Limb (tissue), 2 donors: ENCODE results near the gene RALGDS.
"Not testable (repeated sequence)": the region's sequence is repeated elsewhere in the genome, so short reads cannot be mapped to it uniquely, and the experiment has no call there.

Source experiments
- DNase-seq, 2 donors: peaks; one replicate each; pipeline ENCODE4 v3.0.0-alpha.2; 2016; ENCODE audit errors: extremely low spot score in 2 of 2

RALGDS gene

DNA sequence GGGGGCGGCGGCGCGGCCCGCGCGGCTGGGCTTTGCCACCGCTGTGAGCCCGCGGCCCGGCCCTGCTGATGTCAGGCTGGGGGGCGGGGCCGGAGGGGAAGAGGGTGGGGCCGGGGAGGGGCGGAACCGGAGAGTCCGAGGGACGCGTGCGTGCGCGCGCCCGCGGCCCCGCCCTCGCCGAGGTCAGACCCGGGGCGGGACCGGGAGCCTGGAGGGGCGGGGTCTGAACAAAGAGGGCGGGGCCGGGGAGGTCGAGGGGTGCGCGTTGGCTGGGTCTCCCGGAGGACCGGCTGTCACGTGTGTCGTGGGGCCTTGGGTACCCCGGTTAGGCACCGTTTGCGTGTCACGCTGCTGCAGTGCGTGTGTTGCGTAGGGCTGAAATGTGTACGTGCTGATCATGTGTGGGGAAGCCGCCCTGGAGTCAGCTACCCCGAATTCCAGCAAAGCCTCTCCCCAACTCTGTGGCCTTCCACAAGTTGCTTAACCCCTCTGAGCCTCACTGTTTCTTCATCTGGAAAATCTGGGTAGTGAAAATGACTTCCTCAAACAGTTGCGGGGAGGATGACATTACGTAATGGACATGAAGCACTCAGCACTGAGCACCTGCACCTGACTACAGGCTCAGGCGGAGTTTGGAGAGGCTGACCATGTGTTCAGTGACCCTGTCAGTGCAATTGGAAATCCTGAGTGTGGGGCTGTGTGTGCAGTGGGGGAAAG, at the start of gene RALGDS:
TSS of gene RALGDS (minus strand) at position 43 of the 717 bp plus-strand sequence. CDS start 86 bp downstream, outside the sequence.
- DNase-seq, result peak; percentile 87 to 94

GRCh38 chr9:133170716-133171115, 49.7 kb upstream of the RALGDS start:
- no peak for DNase-seq

- DNase-seq, result not testable (repeated sequence)
Observed at GRCh38 chr9:133169687-133170086, 48.6 kb upstream of the RALGDS start.

DNA sequence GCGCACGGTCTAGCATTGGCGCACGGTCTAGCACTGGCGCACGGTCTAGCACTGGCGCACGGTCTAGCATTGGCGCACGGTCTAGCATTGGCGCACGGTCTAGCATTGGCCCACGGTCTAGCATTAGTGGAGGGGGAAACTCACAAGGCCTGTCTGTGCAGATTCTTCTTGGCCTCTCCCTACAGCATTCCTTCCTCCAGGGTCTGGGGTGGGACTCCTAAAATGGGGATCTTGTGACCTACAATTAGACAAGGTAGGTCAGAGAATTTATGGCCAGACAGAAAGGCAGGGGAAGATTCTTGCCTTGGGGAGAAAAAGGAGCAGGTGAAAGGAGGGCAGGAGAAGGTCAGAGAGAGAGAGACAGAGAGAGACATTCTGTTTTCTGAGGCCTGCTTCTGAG, 48.1 kb upstream of the RALGDS start:
- no peak for DNase-seq

- DNase-seq, result no peak
Observed at GRCh38 chr9:133168432-133168831, 47.4 kb upstream of the RALGDS start.

DNA sequence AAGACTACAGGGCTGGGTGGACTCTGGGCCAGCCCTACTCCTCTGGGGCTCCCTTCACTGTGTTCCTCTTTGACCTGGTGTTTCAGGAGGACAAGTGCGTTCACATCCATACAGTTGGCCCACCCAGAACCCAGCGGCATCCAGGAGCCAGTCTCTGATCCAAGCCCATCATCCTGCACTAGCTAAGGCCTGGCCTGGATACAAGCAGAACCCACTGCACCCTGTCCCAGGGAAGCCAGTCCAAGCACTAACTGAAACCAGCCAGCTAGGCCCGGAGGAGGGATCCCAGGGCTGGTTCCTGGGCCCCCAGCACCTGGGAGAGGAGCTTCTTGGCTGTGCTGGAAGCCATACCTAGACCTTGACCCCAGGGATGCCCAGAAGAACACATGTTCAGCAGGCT, 46.7 kb upstream of the RALGDS start:
- no peak for DNase-seq

GRCh38 chr9:133167096-133167730, 46.2 kb upstream of the RALGDS start:
- DNase-seq, result no peak

DNA sequence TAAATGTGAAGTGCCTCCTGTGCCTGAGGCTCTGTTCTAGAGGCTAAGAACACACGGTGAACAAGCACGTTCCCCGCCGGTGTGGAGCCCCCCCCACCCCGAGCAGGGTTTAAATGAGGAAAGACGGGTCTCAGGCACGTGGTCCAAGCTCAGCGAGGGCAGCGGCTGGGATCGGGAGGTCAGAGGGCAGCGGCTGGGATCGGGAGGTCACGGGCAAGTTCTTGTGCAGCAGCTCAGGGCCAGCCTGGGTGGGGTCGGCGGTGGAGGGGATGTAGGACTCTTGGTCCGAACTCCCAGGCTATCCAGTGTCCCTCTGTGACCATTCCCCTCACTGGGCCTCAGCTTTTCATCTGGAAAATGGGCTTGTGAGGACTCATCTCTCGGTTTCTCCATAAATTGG, 45.4 kb upstream of the RALGDS start:
- no peak for DNase-seq

- no peak for DNase-seq
Observed at GRCh38 chr9:133165452-133165730, 44.4 kb upstream of the RALGDS start.

- no peak for DNase-seq
Observed at GRCh38 chr9:133164191-133164590, 43.2 kb upstream of the RALGDS start.

DNA sequence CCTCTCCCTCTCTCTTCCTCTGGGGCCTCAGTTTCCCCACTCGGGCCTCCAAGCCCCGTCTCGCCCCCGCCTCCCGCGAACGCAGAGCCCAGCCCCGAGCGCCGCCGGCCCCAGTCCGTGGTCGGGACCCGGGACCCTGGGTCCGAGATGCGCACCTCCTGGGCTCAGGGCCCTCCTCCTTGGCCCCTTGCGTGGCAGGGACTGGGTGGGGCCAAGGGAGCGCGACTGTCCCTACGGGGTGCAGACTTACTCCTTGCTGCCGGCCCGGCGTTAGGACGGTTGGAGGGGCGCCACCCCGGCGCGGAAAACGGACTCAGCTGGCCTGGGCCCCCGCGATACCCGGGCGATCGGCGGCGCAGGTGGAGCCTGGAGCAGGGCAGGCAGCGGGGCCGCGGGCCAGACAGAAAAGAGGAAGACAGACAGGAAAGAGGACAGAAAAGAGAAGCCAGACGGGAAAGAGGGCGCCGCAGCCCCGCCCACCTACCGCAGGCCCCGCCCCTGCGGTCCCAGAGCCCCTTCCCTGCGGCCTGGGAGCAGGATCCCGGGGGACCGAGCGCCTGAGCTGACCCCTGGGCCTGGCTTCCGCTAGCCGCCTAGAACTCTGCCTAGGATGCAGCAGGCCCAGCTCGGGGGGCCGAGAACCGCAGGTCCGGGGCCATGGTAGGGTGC, 42.6 kb upstream of the RALGDS start, which contains the start of gene GBGT1:
TSS of gene GBGT1 (minus strand) at position 411 of the 669 bp plus-strand sequence. CDS start 1,502 bp downstream, outside the sequence.
- DNase-seq, result peak in 1 of 2 donors; percentile 64

DNA sequence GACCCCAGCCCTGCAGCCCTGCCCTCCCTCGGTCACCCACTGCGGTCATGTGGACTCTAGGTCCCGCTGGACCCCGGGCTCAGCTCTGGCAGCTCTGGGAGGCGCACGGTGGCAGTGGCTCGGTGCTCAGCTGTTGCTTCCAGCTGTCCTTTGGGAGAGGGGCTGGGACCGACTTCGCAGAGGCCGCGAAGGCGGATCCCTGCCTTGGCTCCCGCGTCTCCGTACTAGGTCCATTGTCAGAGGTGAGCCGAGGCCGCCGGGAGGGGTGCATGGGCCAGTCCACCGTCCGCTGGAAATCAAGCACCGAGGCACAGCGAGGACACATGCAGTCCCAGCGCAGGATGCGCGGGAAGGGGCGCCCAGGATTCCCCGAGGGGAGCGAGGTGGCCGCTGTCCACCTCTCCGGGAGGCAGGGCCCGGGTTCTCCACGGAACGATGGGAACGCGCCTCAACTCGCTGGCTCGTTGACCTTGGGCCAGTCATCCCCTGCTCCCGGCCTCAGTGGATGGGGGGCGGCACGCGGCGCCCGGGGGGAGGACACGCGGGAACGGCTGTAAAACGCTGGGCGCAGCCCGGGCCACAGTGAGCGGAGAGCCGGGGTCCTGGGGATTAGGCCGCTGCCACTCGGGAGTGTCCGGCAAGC, 41.9 kb upstream of the RALGDS start:
- no peak for DNase-seq

DNA sequence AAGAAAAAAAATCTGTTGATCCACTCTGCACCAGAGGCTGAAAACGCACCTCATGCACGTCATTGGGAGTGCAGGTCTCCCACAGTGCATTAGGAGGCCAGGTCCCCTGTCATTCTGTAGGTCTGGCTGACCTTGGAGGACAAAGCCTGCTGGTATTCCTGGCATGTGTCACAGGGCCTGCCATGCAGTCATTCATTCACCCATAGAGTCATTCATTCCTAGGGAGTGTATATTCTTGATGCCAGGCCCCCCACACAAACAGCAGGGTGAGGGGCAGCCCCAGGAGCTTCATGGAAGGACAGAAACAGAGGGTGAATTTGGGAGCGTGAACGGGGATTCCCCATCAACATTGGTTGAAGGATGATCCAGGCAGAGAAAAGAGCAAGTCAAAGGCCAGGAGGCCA, 40.5 kb upstream of the RALGDS start:
- no peak for DNase-seq

DNA sequence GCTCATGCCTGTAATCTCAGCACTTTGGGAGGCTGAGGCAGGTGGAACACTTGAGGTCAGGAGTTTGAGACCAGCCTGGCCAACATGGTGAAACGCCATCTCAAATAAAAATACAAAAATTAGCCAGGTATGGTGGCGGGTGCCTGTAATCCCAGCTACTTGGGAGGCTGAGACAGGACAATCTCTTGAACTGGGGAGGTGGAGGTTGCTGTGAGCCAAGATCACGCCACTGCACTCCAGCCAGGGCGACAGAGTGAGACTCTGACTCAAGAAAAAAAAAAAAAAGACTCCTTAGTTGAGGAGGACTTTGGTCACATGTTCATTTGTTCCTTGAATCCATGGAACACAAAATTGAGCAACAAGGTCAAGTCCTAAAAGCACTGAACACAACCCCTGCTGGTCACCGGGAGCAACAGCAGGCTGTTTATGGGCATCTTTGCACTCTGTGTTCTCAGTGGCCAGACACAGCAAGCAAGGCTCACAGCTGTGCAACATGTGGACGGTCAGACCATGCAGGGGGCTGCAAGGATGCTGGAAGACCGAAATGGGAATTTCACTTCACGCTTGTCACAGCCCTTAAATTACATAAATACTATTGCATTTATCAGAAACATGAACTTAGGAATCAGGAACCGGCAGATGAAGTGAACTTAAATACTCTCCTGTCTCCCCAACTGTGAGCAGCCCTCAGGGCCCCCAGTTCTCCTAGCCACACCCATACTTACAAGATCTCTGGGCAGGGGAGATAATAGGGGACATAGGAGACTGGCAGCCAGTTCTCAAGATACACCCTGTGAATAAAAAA, 39.9 kb upstream of the RALGDS start:
- DNase-seq, result peak in 1 of 2 donors; percentile 36

DNA sequence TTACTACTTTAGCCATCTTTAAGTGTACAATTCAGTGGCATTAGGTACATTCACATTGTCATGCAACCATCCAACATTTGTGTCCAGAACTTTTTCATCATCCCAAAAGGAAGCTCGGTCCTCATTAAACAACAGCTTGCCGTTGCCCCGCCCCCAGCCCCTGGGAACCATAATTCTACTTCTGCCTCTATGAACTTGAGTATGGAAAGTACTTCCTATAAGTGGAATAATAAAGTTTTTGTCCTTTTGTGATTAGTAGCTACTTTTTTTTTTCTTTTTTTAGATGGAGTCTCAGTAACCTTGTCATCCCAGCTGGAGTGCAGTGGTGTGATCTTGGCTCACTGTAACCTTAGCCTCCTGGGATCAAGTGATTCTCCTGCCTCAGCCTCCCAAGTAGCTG, 37.7 kb upstream of the RALGDS start:
- DNase-seq, result no peak

- no peak for DNase-seq
Observed at GRCh38 chr9:133155156-133155555, 34.1 kb upstream of the RALGDS start.

GRCh38 chr9:133154097-133154989, 33.3 kb upstream of the RALGDS start:
- no peak for DNase-seq

DNA sequence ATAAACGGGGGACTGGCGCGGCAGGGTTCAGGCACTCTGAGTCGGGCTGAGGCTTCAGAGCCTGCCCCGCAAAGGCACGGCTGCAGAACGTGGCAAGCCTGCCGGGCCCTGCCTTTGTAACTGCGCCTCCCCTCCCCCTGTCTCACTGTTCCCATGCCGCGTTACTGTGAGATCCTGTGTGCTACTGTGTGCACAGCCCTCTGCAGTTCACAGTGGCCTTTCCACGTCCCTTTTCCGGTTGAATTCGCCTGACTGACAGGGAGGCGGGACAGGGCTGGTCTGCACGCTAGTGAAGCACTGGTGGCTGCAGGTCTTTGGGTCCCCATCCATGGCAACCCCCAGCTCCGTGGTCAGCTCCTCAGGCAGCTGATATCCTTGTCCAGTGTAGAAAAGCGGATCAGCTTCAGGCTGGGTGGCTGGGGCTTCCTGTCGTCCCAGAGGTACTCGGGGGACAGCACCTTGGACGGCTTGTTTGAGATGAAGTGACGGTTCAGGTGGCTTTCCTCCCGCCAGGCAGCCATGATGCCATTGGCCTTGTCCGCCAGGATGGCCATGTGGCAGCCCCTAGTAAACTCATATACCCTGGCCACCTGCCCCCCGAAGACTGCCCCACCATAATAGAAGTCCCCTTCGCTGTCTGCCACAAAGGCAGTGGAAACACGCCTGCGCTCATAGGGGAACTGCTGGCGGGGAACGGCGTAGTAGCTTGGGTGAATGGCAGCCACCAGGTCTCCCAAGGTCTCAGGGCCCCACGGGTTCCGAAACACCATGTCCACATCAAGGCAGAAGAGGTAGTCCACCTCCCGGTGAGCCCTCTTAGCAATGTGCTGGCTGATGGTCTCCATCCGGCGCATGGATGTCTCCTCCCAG, 32.4 kb upstream of the RALGDS start:
- no peak for DNase-seq
